K562 (cell line): ENCODE data around the gene LMNTD2. TPM values are rescaled to one million over a fixed set of nuclear protein-coding genes. Genes with fewer than 3 reads are reported as not detected.

Source experiments
- FOSL1 ChIP-seq: fragments of 200-800 bp; sonication (Bioruptor generic); conservative IDR thresholded peaks from 2 replicates; pipeline ENCODE4 v1.6.1; 2016; ENCODE audit warnings: missing genetic modification characterization, missing compliant biosample characterization
- POU5F1 ChIP-seq: fragments of 150-350 bp; IDR thresholded peaks from 2 replicates; pipeline ENCODE4 v1.6.1; 2014; ENCODE audit warnings: borderline replicate concordance, low read length, low read depth, mild to moderate bottlenecking; ENCODE audit not compliant: partially characterized antibody
- PYGO2 ChIP-seq: fragments of 450-650 bp; IDR thresholded peaks from 2 replicates; pipeline ENCODE4 v1.6.1; 2016; ENCODE audit warnings: mild to moderate bottlenecking, missing genetic modification characterization, moderate library complexity, missing compliant biosample characterization
- SETDB1 ChIP-seq: IDR thresholded peaks from one replicate; pipeline ENCODE4 v1.6.1; 2012; ENCODE audit warnings: low read length, control low read depth, inconsistent platforms
- ZNF12 ChIP-seq: sonication (generic); formaldehyde crosslinking; IDR thresholded peaks from 2 replicates; pipeline ENCODE4 v1.4.0; 2020; ENCODE audit warnings: mild to moderate bottlenecking, missing genetic modification reagents
- polyA plus RNA-seq, 8 experiments: library from polyadenylated mRNA; depleted of rRNA in 4 of 8; stranded (reverse) in 5 of 8; unstranded in 3 of 8; fragments of >200 nt; fragmentation: Nextera tagmentation in 2 of 8; fragmentation: Illumina TruSeq in 1 of 8; extraction: Ambion mirVana in 2 of 8; extraction: Trizol in 1 of 8; gene quantifications; 2 replicates each; pipeline versions ENCODE4 v1.2.1 to v1.2.3, GENCODE V29; 2011 to 2014; ENCODE audit warnings: inconsistent platforms in 1 of 8, missing spikeins in 1 of 8
- total RNA-seq, 7 experiments: library from RNA; depleted of rRNA in 6 of 7; stranded (reverse); fragments of >200 nt in 6 of 7; fragmentation: Illumina TruSeq in 2 of 7; extraction: Trizol in 2 of 7; gene quantifications; 2 replicates each; pipeline versions ENCODE4 v1.2.1 to v1.2.3, GENCODE V29; 2011 to 2021; ENCODE audit warnings: low replicate concordance in 1 of 7
- TF ChIP-seq, protein P1 (sequence below): sonication (generic); formaldehyde crosslinking; IDR thresholded peaks from 2 replicates; pipeline ENCODE4 v1.8.0; 2023; ENCODE audit warnings: missing genetic modification reagents, mild to moderate bottlenecking, borderline replicate concordance
- TF ChIP-seq, protein P2 (sequence below), 3 experiments: IDR thresholded peaks in 2 of 3; conservative IDR thresholded peaks in 1 of 3; 2 replicates each; pipeline ENCODE4 v1.5.1; 2011 to 2012; ENCODE audit warnings: low read length in 3 of 3, mild to moderate bottlenecking in 3 of 3, control low read depth in 2 of 3, improper control_type of control experiment in 1 of 3, inconsistent platforms in 1 of 3, low read depth in 1 of 3, mixed read lengths in 1 of 3, moderate library complexity in 1 of 3; ENCODE audit not compliant: insufficient read depth in 2 of 3
- TF ChIP-seq, protein P3 (sequence below): fragments of 250-450 bp; sonication (Bioruptor Pico); IDR thresholded peaks from 2 replicates; pipeline ENCODE4 v1.4.0; 2020; ENCODE audit warnings: mild to moderate bottlenecking
- TF ChIP-seq, protein P4 (sequence below): fragments of 450-650 bp; IDR thresholded peaks from 2 replicates; pipeline ENCODE4 v1.6.1; 2016; ENCODE audit warnings: mild to moderate bottlenecking
- TF ChIP-seq, protein P5 (sequence below): fragments of 250-450 bp; sonication (Bioruptor Pico); IDR thresholded peaks from 2 replicates; pipeline ENCODE4 v1.9.0; 2021; ENCODE audit warnings: mild to moderate bottlenecking, inconsistent platforms

The LMNTD2 gene
- total and polyA plus RNA-seq, 9 of the 15 experiments (the other 6 are each of a cell fraction or from before 2014, with no cell fraction given), result 0.48 to 4.2 (median 1.5) TPM; not detected in 3

DNA sequence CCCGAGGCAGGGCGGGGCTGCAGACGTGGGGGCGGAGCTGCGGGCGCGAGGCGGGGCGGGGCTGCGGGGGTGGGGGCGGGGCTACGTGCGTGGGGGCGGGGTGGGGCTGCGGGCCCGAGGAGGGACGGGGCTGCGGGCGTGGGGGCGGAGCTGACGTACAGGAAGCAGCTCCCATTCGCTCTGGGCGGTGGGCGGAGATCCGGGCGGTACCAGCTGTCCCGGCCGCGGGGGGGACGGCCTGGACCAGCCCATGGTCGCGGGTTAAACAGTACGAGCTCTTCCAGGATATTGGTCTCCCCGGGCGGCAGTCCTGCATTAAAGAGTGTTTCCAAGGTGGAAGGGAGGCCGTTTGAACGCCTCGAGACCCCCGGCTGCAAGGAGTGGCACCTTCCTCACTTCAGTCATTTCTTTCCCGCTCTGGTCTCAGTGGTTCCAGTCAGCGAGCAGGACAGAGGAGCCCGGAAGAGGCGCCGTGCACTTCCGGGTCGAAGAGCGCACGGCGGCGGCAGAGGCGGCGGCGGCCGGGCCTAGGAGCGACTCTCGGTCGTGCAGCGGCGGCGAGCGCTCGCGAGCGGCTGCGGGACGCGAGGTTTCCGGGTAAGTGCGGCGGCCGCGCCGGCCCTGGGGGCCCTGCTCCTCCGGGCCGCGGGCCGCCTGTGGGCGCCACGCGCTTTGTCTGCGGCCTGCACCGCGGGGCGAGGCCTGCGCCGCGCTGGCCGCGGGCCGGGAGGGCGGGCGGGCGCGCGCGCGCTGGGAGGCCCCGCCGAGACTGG lies 15.6 kb upstream of the LMNTD2 start, which contains the start of gene PHRF1 (continued):
- TF ChIP-seq, protein P1, sequence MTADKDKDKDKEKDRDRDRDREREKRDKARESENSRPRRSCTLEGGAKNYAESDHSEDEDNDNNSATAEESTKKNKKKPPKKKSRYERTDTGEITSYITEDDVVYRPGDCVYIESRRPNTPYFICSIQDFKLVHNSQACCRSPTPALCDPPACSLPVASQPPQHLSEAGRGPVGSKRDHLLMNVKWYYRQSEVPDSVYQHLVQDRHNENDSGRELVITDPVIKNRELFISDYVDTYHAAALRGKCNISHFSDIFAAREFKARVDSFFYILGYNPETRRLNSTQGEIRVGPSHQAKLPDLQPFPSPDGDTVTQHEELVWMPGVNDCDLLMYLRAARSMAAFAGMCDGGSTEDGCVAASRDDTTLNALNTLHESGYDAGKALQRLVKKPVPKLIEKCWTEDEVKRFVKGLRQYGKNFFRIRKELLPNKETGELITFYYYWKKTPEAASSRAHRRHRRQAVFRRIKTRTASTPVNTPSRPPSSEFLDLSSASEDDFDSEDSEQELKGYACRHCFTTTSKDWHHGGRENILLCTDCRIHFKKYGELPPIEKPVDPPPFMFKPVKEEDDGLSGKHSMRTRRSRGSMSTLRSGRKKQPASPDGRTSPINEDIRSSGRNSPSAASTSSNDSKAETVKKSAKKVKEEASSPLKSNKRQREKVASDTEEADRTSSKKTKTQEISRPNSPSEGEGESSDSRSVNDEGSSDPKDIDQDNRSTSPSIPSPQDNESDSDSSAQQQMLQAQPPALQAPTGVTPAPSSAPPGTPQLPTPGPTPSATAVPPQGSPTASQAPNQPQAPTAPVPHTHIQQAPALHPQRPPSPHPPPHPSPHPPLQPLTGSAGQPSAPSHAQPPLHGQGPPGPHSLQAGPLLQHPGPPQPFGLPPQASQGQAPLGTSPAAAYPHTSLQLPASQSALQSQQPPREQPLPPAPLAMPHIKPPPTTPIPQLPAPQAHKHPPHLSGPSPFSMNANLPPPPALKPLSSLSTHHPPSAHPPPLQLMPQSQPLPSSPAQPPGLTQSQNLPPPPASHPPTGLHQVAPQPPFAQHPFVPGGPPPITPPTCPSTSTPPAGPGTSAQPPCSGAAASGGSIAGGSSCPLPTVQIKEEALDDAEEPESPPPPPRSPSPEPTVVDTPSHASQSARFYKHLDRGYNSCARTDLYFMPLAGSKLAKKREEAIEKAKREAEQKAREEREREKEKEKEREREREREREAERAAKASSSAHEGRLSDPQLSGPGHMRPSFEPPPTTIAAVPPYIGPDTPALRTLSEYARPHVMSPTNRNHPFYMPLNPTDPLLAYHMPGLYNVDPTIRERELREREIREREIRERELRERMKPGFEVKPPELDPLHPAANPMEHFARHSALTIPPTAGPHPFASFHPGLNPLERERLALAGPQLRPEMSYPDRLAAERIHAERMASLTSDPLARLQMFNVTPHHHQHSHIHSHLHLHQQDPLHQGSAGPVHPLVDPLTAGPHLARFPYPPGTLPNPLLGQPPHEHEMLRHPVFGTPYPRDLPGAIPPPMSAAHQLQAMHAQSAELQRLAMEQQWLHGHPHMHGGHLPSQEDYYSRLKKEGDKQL (CRISPR knock-in tag), result no peak
- peak; percentile 44 for TF ChIP-seq POU5F1
- TF ChIP-seq, protein P2, sequence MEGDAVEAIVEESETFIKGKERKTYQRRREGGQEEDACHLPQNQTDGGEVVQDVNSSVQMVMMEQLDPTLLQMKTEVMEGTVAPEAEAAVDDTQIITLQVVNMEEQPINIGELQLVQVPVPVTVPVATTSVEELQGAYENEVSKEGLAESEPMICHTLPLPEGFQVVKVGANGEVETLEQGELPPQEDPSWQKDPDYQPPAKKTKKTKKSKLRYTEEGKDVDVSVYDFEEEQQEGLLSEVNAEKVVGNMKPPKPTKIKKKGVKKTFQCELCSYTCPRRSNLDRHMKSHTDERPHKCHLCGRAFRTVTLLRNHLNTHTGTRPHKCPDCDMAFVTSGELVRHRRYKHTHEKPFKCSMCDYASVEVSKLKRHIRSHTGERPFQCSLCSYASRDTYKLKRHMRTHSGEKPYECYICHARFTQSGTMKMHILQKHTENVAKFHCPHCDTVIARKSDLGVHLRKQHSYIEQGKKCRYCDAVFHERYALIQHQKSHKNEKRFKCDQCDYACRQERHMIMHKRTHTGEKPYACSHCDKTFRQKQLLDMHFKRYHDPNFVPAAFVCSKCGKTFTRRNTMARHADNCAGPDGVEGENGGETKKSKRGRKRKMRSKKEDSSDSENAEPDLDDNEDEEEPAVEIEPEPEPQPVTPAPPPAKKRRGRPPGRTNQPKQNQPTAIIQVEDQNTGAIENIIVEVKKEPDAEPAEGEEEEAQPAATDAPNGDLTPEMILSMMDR (IDR thresholded peaks at IDR 0.05 in 2 of 3, conservative IDR thresholded peaks at IDR 0.05 in 1 of 3; ENCODE audit: insufficient read depth in 2 of 3, low read depth in 1 of 3, low read length in 3 of 3), result no peak
- TF ChIP-seq SETDB1, result no peak
- TF ChIP-seq, protein P3, sequence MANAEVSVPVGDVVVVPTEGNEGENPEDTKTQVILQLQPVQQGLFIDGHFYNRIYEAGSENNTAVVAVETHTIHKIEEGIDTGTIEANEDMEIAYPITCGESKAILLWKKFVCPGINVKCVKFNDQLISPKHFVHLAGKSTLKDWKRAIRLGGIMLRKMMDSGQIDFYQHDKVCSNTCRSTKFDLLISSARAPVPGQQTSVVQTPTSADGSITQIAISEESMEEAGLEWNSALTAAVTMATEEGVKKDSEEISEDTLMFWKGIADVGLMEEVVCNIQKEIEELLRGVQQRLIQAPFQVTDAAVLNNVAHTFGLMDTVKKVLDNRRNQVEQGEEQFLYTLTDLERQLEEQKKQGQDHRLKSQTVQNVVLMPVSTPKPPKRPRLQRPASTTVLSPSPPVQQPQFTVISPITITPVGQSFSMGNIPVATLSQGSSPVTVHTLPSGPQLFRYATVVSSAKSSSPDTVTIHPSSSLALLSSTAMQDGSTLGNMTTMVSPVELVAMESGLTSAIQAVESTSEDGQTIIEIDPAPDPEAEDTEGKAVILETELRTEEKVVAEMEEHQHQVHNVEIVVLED (CRISPR knock-in tag), result no peak; the same call in none of the 2 replicates
- TF ChIP-seq PYGO2 (tag), result no peak
- TF ChIP-seq, protein P4, sequence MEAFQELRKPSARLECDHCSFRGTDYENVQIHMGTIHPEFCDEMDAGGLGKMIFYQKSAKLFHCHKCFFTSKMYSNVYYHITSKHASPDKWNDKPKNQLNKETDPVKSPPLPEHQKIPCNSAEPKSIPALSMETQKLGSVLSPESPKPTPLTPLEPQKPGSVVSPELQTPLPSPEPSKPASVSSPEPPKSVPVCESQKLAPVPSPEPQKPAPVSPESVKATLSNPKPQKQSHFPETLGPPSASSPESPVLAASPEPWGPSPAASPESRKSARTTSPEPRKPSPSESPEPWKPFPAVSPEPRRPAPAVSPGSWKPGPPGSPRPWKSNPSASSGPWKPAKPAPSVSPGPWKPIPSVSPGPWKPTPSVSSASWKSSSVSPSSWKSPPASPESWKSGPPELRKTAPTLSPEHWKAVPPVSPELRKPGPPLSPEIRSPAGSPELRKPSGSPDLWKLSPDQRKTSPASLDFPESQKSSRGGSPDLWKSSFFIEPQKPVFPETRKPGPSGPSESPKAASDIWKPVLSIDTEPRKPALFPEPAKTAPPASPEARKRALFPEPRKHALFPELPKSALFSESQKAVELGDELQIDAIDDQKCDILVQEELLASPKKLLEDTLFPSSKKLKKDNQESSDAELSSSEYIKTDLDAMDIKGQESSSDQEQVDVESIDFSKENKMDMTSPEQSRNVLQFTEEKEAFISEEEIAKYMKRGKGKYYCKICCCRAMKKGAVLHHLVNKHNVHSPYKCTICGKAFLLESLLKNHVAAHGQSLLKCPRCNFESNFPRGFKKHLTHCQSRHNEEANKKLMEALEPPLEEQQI, result no peak
- 0 out of 2 replicates have a peak, but pooled peaks have one; percentile 31 for TF ChIP-seq FOSL1
- TF ChIP-seq, protein P5, sequence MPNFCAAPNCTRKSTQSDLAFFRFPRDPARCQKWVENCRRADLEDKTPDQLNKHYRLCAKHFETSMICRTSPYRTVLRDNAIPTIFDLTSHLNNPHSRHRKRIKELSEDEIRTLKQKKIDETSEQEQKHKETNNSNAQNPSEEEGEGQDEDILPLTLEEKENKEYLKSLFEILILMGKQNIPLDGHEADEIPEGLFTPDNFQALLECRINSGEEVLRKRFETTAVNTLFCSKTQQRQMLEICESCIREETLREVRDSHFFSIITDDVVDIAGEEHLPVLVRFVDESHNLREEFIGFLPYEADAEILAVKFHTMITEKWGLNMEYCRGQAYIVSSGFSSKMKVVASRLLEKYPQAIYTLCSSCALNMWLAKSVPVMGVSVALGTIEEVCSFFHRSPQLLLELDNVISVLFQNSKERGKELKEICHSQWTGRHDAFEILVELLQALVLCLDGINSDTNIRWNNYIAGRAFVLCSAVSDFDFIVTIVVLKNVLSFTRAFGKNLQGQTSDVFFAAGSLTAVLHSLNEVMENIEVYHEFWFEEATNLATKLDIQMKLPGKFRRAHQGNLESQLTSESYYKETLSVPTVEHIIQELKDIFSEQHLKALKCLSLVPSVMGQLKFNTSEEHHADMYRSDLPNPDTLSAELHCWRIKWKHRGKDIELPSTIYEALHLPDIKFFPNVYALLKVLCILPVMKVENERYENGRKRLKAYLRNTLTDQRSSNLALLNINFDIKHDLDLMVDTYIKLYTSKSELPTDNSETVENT (CRISPR knock-in tag), result 0 out of 2 replicates have a peak, but pooled peaks have one; percentile 22
- no peak for TF ChIP-seq ZNF12 (CRISPR knock-in tag)
